Activated naive CD4-positive, alpha-beta T cell treated with anti-CD3 and anti-CD28 coated beads, Interleukin-2, amount 50 U/mL, for 24 hours (primary cell): ENCODE results near the gene OR56B4.
"Not testable (repeated sequence)": the region's sequence is repeated elsewhere in the genome, so short reads cannot be mapped to it uniquely, and the experiment has no call there.

Experiments
- H3K27ac Mint-ChIP-seq: one replicate; pipeline ENCODE4 v1.8.0; 2021; ENCODE audit warnings: mild to moderate bottlenecking, mixed read lengths
- H3K27me3 Mint-ChIP-seq: one replicate; pipeline ENCODE4 v1.8.0; 2021; ENCODE audit warnings: mixed read lengths
- H3K36me3 Mint-ChIP-seq: one replicate; pipeline ENCODE4 v1.8.0; 2021; ENCODE audit warnings: mixed read lengths
- H3K4me1 Mint-ChIP-seq: one replicate; pipeline ENCODE4 v1.8.0; 2021; ENCODE audit warnings: mixed read lengths
- H3K4me3 Mint-ChIP-seq: one replicate; pipeline ENCODE4 v1.8.0; 2021; ENCODE audit warnings: mild to moderate bottlenecking, mixed read lengths
- H3K9me3 Mint-ChIP-seq: one replicate; pipeline ENCODE4 v1.8.0; 2021; ENCODE audit warnings: mixed read lengths

OR56B4 gene, protein sequence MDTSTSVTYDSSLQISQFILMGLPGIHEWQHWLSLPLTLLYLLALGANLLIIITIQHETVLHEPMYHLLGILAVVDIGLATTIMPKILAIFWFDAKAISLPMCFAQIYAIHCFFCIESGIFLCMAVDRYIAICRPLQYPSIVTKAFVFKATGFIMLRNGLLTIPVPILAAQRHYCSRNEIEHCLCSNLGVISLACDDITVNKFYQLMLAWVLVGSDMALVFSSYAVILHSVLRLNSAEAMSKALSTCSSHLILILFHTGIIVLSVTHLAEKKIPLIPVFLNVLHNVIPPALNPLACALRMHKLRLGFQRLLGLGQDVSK

DNA sequence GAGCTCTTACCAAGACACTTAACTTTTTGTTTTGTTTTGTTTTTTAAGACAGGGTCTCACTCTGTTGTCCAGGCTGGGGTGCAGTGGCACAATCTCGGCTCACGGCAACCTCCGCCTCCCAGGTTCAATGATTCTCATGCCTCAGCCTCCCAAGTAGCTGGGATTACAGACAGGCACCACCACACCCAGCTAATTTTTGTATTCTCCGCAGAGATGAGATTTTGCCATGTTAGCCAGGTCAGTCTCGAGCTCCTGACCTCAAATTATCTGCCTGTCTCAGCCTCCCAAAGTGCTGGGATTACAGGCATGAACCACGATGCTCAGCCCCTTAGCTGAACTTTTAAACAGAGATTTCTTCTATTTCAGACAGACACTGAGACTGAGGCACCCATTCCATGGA lies at the start of gene OR56B4:
Gene OR56B4 (plus strand): TSS at position 301 of the 400 bp plus-strand sequence. CDS start 95 bp downstream, at position 396.
- H3K27me3 Mint-ChIP-seq, H3K4me1 Mint-ChIP-seq, H3K9me3 Mint-ChIP-seq, H3K27ac Mint-ChIP-seq, H3K4me3 Mint-ChIP-seq, H3K36me3 Mint-ChIP-seq: not testable (repeated sequence)

DNA sequence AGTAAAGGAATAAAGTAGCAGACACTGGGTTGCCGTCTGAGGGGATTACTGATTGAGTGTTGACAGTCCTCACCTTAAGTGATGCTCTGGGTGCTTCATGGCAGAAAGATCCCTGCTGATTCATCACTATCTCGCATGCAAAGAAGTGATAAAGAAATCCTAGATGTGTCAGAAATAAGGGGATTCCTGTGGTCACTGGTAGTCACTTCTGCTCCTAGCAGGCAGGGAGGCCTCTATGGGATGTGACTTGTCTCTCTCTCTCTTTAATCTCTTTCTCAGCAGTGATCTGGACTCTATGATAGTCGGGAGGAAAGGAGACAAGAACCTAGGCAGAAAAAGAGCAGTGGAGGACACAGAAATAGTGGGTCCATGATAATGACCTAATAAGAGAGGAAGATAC lies 46.0 kb upstream of the OR56B4 start:
- no peaks in the 10 kb centered on the region for H3K36me3 Mint-ChIP-seq
- no peak overlapping the region for H3K27ac Mint-ChIP-seq
- no peaks in the 10 kb centered on the region for H3K4me1 Mint-ChIP-seq
- H3K9me3 Mint-ChIP-seq, result no peaks in the 10 kb centered on the region
- H3K27me3 Mint-ChIP-seq, result peaks cover 8% of the 10 kb centered on the region
- H3K4me3 Mint-ChIP-seq, result no peak overlapping the region

DNA sequence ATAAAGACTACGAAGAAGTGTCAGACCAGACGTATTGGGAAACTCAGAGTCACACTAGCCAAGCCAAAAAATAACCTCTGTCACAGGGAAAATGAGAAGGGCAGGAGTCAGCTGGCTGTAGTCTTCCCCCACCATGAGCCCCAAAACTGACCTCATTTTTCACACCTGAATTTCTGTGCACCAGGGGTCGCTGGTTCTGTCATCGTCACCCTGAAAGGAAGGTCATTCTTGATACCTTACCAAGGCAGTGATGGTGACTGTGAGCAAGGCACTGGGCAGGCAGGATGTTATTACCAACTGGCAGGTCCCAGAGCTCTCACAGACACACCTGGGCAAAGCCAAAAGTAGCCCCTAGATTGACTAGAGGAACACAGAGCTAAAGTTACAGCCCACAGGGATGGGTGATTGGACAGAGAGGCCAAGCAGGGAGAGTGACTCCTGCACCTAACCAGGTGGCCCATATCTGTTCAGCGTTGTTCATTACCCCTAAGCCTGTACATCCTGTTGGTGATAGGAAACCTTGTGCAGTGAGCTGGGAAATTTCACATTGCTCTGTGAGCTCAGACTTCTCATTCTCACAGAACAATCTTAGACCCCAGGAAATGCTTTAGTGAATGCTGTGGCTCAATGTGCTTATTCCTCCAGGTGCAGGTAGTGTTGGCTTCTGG lies 44.7 kb upstream of the OR56B4 start:
- Mint-ChIP-seq H3K36me3 (no peaks in the 10 kb centered on the region), H3K9me3 (no peaks in the 10 kb centered on the region), H3K4me1 (no peaks in the 10 kb centered on the region), H3K27ac (no peak overlapping the region), H3K27me3 (peaks cover 8% of the 10 kb centered on the region), H3K4me3 (no peak overlapping the region)

DNA sequence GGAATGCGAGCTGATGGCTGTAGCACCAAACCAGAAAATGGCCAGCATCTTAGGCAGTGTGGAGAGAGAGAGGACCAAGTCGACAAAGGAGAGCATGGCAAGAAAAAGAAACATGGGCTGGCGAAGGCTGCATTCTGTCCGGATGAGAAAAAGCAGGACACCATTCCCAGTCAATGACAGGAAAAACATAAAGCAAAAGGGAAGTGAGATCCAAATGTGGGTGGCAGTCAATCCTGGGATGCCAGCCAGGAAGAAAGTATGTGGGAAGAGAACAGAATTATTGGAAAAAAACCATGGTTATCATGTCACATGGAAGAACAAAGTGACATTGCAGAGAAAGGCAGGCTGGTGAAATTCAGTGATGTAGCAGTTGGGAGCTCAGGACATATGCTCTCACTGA lies 40.0 kb upstream of the OR56B4 start:
- no peaks in the 10 kb centered on the region for H3K4me1 Mint-ChIP-seq
- H3K9me3 Mint-ChIP-seq, result no peaks in the 10 kb centered on the region
- H3K36me3 Mint-ChIP-seq, result no peaks in the 10 kb centered on the region
- no peak overlapping the region for H3K4me3 Mint-ChIP-seq
- no peak overlapping the region for H3K27ac Mint-ChIP-seq
- H3K27me3 Mint-ChIP-seq, result peaks cover 5% of the 10 kb centered on the region

DNA sequence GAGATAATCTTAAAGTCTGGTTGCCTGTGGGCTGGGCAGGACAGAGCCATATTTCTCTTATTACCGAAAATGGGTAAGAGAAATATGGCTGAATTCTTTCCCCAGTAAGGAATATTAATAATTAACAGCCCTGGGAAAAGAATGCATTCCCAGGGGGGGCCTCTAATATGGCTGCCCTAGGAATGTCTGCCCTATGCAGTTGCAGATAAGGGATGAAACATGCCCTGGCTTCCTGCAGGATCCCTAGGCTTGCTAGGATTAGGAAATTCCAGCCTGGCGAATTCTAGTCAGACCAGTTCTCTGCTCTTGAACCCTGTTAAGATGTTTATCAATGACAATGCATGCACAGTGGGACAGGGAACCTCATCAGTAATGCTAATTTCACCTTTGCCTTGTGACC lies 31.0 kb upstream of the OR56B4 start:
- not testable (repeated sequence) for H3K9me3 Mint-ChIP-seq, H3K4me3 Mint-ChIP-seq, H3K4me1 Mint-ChIP-seq, H3K36me3 Mint-ChIP-seq, H3K27ac Mint-ChIP-seq
- peaks cover 19% of the 10 kb centered on the region for H3K27me3 Mint-ChIP-seq

DNA sequence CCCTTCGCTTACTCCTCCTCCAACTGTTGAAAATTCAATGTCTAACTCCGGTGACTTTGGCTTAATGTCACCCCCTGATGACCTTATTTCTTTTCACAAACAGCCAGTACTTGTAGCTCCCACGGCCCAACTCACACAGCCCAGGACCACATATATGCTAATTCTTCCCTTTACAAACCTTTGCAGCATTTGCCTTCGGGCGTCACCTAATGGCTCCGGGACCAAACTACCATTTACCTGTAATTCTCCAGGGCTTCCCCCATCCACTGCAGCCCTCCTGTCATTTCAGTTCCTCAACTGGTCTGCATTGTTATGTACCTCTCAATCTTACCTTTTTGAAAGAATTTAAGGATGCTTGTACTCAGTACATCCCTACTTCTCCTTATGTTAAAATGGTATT lies 29.8 kb upstream of the OR56B4 start:
- Mint-ChIP-seq H3K27me3 (peaks cover 20% of the 10 kb centered on the region), H3K36me3 (no peaks in the 10 kb centered on the region), H3K27ac (no peak overlapping the region)

DNA sequence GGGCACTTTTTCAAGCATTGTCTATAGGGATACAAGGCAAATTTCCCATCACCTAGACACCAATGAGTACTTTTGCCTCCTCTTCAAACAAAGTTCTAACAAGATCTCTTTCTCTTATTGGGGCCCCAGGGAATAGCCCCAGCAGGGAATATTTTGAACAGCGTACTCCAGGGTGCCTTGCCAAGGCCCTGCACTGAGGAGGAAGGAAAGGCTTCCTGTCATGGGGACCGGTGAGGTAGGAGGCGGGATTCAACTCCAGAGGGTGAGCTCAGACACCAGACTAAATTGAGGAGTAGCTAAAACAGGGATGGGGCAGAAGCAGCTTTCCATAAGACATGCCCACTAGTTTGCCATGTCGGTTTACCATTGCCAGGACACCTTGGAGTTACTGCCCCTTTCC lies 28.0 kb upstream of the OR56B4 start:
- H3K27ac Mint-ChIP-seq, result no peak overlapping the region
- H3K9me3 Mint-ChIP-seq, result peaks cover 8% of the 10 kb centered on the region
- no peaks in the 10 kb centered on the region for H3K36me3 Mint-ChIP-seq
- no peaks in the 10 kb centered on the region for H3K4me1 Mint-ChIP-seq
- H3K4me3 Mint-ChIP-seq, result no peak overlapping the region
- H3K27me3 Mint-ChIP-seq, result peaks cover 15% of the 10 kb centered on the region

More for the DNA sequence above, 29.8 kb upstream of the OR56B4 start:
- H3K4me1 Mint-ChIP-seq, result no peaks in the 10 kb centered on the region
- H3K4me3 Mint-ChIP-seq, result no peak overlapping the region
- H3K9me3 Mint-ChIP-seq, result peaks cover 8% of the 10 kb centered on the region

DNA sequence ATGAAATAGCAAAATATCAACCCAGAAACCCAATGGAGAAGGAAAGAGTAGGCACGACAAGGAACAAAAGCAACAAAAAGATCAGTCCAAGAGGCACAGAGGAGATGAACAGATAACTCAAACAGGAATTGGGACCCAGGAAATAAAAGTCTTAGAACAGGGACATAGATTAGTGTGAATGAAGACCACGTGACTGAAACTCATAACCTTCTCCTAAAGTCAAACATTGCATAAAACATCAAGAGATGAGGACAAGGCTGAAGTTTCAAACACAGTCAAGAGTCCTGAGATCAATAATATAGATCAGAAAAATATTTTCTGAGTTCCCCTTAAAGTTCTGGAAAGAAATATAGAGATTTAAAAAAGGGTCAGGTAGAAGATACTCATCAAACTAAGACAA lies 24.4 kb upstream of the OR56B4 start:
- Mint-ChIP-seq H3K27ac (no peak overlapping the region), H3K9me3 (no peaks in the 10 kb centered on the region)

DNA sequence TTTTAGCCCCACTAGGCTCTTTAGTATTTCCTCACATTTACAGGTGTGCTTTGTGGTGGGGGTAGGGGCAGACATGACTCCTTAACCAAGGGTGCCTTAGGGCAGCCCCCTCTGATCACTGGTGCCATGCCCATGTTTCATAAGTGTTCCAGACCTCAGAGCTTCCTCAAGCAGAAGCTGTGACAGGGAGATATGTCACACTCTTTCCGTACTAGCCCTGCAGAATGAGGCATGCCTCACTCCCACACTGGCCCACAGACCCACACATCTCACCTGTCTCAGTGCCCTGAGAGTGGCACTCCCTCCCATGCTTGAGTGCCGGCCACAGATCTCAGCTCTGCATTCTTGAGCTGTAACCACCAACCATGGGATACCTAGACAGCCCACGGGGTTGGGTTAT lies 22.9 kb upstream of the OR56B4 start:
- no peak overlapping the region for H3K4me3 Mint-ChIP-seq
- no peak overlapping the region for H3K27ac Mint-ChIP-seq
- H3K4me1 Mint-ChIP-seq, result no peaks in the 10 kb centered on the region
- H3K36me3 Mint-ChIP-seq, result no peaks in the 10 kb centered on the region
- no peaks in the 10 kb centered on the region for H3K9me3 Mint-ChIP-seq
- peaks cover 7% of the 10 kb centered on the region for H3K27me3 Mint-ChIP-seq

More for the DNA sequence above, 24.4 kb upstream of the OR56B4 start:
- Mint-ChIP-seq H3K27me3 (peaks cover 10% of the 10 kb centered on the region), H3K4me1 (no peaks in the 10 kb centered on the region), H3K4me3 (no peak overlapping the region), H3K36me3 (no peaks in the 10 kb centered on the region)

DNA sequence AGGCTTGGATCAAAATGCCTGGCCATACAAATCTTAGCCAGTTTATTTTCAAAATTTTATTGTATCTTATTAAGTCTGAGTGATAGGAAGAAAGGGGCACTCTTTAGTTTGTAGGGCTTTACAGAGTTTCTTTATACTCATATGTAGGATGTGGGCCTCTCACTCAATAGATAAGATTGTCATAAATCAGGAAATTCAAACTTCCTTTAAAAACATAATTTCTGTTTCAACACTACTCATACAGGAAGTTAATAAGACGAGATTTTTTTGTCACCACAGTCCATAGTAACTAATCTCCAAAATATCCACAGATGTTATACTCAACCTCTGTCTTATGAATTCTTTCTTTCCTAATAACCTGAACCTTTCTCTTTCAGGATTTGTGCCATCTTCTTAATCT lies 13.3 kb upstream of the OR56B4 start:
- Mint-ChIP-seq H3K27ac (no peak overlapping the region), H3K27me3 (peaks cover 23% of the 10 kb centered on the region), H3K36me3 (no peaks in the 10 kb centered on the region), H3K4me1 (no peaks in the 10 kb centered on the region), H3K9me3 (no peaks in the 10 kb centered on the region), H3K4me3 (no peak overlapping the region)

DNA sequence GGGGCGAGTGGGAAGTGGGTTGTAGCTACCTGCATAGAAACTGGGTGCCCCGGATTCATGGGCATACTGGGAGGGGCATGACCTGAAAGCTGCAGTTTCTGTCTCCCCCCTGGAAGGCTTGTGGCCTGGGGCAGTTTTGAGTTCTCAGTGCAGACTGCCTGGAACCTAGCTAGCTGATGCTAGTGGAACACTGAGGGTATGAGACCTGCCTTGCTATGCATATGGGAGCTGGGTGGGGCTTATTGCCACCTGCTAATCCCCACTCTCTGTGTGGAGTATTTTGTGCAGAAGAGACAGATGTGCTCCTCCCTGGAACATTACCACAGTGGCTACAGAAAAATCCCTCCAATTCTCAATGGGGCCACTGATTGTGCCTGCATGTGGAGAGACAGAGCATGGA lies 11.7 kb upstream of the OR56B4 start:
- H3K36me3 Mint-ChIP-seq, result no peaks in the 10 kb centered on the region
- H3K27me3 Mint-ChIP-seq, result peaks cover 22% of the 10 kb centered on the region
- H3K4me3 Mint-ChIP-seq, result no peak overlapping the region
- H3K4me1 Mint-ChIP-seq, result no peaks in the 10 kb centered on the region
- H3K9me3 Mint-ChIP-seq, result no peaks in the 10 kb centered on the region
- no peak overlapping the region for H3K27ac Mint-ChIP-seq

DNA sequence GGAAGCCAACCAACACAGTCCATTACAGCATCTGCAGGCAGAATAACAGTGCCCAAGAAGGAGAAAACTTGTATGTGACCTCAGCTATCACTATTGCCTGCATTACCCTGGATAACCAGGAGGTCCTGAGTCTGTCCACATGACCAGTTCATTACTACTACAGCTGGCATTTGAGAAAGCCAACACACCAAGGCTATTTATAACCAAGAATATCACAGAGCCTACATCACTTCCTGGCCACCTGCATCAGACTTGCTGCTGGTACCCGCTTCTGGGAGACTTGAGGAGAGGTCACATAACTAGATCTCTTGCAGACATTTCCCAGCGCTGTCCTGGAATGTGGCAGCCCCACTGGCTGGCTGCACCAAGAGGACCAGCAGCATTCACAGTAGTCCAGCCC lies 11.1 kb upstream of the OR56B4 start:
- H3K9me3 Mint-ChIP-seq, result no peaks in the 10 kb centered on the region

DNA sequence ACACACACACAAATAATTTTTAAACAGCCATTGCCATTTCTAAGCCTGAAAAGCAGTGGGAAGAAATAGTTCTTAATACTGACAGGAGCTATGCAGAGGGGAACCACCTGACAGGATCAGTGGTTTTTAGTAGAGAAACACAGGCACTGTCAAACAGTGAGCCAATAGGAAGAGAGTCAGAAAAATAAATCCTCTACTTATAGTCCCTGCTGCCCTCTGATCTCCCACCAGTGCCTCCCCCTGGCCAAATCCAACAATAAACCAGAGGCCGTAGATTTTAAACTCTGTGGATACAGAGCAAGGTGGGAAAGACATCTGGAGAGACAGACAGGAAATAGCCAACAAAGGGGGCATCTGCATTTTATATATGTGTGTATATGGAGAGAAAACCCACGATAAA lies 7.9 kb upstream of the OR56B4 start:
- peaks cover 12% of the 10 kb centered on the region for H3K27me3 Mint-ChIP-seq
- no peak overlapping the region for H3K4me3 Mint-ChIP-seq
- H3K27ac Mint-ChIP-seq, result no peak overlapping the region
- no peaks in the 10 kb centered on the region for H3K9me3 Mint-ChIP-seq
- no peaks in the 10 kb centered on the region for H3K4me1 Mint-ChIP-seq
- H3K36me3 Mint-ChIP-seq, result no peaks in the 10 kb centered on the region

More for the DNA sequence above, 11.1 kb upstream of the OR56B4 start:
- Mint-ChIP-seq H3K27ac (no peak overlapping the region), H3K4me1 (no peaks in the 10 kb centered on the region), H3K27me3 (peaks cover 22% of the 10 kb centered on the region), H3K4me3 (no peak overlapping the region), H3K36me3 (no peaks in the 10 kb centered on the region)

DNA sequence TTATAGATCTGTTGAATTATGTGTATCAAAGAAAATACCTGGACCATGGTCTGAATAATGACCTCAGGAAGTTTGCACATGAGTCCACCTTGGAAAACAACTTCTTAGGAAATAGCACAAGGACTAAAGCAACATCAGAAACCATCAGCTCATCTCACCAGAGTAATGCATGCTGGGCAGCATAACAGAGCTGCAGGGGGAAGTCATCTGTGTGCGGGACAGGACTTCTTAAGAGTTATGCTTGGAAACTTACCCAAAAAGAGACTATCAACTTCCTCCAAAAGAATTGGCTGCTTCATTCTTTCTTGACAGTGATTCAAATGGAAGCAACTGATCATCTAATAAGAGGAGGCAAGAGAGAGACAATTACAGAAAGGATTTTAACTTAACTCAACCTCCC lies 2.5 kb downstream of the OR56B4 start:
- H3K4me1 Mint-ChIP-seq, result no peaks in the 10 kb centered on the region

DNA sequence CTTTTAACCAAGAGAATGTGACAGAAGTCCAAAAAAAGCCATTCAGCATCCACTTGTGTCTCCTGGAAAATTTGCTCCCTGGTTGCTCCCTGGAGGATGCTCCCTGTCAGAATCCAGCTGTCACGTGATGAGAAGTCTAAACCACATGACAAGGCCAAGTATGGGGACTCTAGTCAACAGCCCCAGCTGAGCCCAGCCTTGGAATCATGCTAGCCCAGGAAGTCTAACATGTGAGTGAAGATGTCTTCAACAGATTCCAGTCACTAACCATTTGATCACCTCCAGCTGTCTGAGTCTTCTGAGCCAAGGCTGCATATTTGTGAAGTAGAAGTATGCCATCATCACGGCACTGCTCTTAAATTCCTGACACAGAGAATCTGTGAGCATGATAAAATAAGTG lies 4.2 kb downstream of the OR56B4 start:
- Mint-ChIP-seq H3K27me3 (peaks cover 12% of the 10 kb centered on the region), H3K36me3 (no peaks in the 10 kb centered on the region), H3K4me1 (no peaks in the 10 kb centered on the region), H3K9me3 (peaks cover 7% of the 10 kb centered on the region), H3K27ac (no peak overlapping the region), H3K4me3 (no peak overlapping the region)

More for the DNA sequence above, 2.5 kb downstream of the OR56B4 start:
- Mint-ChIP-seq H3K9me3 (peaks cover 4% of the 10 kb centered on the region), H3K4me3 (no peak overlapping the region), H3K27me3 (peaks cover 13% of the 10 kb centered on the region), H3K36me3 (no peaks in the 10 kb centered on the region), H3K27ac (no peak overlapping the region)

DNA sequence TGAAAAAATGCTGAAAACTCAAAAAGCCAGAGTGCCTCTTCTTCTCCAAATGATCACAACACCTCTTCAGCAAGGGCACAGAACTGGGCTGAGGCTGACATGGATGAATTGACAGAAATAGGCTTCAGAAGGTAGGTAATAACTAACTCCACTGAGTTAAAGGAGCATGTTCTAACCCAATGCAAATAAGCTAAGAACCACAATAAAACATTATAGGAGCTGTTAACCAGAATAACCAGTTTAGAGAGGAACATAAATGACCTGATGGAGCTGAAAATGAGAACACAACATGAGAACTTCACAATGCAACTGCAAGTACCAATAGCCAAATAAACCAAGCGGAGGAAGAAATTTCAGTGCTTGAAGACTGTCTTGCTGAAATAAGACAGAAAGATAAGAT lies 9.2 kb downstream of the OR56B4 start:
- Mint-ChIP-seq H3K9me3 (peaks cover 15% of the 10 kb centered on the region), H3K27ac (no peak overlapping the region), H3K36me3 (peaks cover 1% of the 10 kb centered on the region), H3K4me1 (no peaks in the 10 kb centered on the region), H3K27me3 (peaks cover 14% of the 10 kb centered on the region), H3K4me3 (no peak overlapping the region)
